OCI-M2 (cell line): ENCODE measurements around the gene FAM170B.

Experiments used
- DNase-seq: peaks from one replicate; lab custom pipeline; 2025; ENCODE audit not compliant: unreplicated experiment; lab: John Stamatoyannopoulos, UW

The FAM170B gene

DNA sequence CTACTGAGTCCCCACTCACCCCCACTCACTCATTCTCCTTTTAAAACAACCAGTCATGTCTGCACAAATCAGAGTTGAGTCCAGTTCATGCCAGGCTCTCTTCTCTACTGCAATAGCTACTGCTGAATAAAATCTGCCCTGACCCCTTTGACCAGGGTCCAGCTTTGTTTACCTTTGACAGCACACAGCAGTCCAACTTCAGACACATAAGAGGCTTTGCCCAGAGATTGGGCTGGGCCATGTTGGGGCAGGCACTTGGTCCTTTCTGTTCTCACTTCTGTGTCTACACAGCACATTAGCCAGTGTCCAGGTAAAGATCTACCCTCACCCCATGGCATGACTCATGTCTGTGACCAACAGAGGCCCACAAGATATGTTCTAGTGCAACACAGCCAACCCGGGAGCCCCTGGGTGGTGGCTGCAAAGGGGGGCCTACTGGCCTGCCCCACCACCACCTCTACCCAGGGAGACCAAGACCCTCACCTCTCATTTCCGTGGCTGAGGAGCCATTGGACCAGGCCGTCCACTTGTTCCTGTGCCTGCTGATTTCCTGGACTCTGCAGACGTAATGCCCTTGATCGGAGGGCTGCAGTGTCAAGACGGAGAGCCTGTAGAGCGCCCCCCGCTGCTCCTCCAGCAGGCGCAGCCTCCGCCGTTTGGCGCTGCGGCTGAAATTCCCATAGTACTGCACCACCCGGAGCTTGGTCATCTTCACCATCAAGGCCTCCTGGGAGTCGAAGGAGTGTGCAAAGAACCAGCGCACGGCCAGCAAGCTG lies 26.5 kb downstream of the FAM170B start:
- DNase-seq: no peak

DNA sequence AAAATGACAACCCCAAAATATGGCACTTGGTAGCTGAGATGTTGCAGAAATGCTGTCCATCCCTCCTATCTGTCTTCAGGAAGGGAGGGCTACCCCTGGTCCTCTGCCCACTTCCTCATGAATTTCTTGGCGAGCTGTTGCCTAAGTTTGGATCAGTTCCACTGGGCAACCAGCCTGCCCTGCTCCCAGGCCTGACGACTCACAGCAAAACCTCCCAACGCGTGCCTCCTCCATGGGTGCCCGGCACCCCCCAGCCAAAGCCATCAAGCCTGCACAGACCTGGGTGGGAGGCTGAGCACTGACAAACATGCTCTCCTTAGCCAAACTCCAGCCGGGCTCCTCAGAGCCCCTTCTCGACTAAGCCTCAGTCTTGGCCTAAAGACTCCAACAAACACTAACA lies 27.4 kb downstream of the FAM170B start:
- no peak for DNase-seq

DNA sequence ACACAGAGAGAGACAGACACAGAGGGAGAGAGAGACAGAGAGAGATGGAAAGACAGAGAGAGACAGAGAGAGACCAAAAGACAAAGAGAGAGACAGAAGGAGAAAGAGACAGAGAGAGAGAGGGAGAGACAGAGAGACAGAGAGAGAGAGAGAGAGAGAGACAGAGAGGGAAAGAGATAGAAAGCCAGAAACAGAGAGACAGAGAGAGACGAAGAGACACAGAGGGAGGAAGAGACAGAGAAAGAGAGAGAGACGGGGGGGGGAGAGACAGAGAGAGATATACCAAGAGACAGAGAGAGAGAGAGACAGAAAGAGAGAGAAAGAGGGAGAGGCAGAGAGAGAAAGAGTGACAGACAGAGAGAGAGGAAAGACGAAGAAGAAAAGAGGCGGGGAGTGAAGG lies 28.7 kb downstream of the FAM170B start:
- no peak for DNase-seq

DNA sequence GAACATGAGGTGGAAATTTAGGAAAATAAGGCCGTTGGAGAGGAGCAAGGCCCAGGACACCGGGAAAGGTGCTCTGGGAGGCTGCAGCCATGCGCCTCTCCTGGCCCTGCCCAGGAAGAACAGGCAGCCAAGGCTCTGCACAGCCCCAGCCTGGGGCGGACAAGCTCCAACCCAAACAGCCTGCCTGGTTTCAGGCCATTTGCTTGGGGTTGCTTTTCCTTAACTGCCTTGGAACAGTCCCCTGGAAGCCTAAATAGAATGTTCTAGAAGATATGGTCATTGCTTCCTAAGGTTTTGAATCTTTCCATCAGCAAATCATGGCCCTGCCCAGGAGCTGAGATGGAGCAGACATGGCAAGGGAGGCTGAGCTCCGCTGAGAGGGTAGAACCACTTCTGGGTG lies 29.5 kb downstream of the FAM170B start:
- no peak for DNase-seq

DNA sequence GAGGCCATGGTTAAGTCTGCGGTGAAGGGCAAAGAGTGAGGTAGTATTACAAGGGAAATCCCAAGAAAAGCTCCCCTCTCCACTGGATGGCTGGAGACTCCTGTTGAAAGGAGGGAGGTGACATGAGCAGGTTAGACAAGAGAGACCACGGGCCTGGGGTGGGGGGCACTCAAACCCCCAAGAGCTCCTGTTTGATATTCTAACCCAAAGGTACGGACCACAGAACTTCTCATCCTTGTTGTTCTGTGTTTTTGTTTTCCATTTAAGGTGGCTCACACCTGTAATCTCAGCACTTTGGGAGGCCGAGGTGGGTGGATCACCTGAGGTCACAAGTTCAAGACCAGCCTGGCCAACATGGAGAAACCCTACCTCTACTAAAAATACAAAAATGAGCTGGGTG lies 30.1 kb downstream of the FAM170B start:
- DNase-seq: no peak

DNA sequence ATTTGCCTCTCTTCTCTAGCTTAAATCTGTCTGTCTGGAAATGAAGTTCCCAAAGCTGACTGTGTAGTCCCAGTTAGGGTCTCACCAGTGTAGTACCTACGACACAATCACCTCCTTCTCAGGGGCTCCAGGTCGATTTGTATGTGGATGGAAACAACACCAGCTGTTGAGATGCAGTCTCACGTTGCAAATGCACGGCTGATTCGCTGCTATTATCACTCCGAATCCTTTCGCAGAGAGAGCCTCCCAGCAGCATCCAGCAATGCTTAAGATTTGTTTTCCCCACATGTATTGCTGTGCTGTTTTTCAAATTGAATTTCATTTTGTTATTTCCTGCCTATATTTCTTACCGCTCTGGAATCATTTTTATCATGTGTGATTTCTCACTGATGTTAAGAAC lies 34.8 kb downstream of the FAM170B start:
- DNase-seq: no peak

DNA sequence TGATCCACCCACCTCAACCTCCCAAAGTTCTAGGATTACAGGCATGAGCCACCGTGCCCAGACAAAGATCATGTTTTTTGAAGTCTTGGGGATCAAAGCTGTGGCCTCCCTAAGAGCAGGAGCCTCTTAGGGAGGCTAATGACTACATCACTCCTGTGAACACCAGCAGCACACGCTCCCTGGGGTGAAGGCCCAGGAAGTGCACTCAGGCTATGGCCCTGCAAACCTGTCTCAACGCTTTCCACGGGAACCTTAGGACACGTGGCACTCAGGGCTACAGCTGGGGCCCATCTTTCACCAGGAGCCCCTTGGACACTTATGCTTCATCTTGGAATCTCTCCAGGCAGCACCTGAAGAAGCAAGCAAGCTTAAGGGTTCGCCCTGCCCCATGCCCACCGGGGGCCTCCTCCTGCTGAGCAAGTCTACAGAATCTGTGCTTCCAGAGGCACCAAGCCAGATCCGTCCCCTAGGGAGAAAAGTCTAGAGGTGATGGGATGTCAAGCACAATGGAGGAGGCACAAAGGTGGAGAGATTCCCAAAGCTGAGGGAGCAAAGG lies 36.9 kb downstream of the FAM170B start:
- DNase-seq: no peak

DNA sequence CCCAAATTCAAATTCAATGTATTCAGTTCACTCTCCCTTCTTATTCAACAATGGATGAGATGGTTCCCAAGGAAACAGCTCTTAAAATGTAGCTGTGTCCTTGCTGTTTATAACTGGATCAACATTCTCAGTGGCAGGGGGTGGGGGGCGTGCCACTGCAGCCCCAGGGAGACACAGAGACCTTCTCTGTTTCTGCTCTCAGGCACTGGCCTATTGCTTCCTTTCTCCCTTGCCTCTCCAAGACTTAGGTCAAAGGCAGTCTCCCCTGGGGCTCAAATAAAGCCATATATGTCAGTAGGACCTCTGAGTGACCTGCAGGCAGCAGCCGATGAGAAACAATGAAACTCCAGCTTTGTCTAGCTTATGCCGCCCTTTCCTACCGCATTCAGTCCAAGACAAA lies 39.2 kb downstream of the FAM170B start:
- no peak for DNase-seq

DNA sequence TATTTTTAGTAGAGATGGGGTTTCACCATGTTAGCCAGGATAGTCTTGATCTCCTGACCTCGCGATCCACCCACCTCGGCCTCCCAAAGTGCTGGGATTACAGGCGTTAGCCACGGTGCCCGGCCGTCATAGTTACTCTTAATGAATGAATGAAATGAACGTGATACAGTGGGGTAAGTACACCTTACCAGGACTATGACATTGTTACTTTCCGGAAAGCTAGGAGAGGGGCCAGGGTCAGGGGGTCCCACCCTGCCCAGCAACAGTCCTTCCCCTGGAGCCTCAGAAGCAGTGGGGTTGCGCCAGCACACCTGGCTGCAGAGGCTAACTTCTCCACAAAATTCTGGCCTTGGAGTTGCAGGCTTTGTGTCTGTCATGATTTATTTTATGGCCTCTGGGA lies 39.9 kb downstream of the FAM170B start:
- DNase-seq: no peak

DNA sequence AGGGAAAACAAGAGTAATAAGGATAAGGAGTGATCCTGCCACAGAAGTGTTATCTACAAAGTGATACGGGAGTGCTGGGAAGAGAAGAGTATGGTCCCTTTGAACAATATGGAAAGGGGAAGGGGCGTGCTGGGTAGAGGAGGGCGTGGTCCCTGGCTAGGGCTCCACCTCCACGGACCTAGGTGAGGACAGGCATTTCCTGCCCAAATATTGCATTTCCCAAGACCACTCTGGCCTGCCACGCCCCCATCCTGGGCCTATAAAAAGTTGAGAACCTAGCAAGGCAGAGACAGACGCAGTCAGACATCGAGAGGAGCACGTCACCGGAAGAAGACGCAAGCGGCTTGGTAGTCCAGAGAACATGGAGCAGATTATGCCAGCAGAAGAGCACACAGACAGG lies 41.3 kb downstream of the FAM170B start:
- DNase-seq: no peak

DNA sequence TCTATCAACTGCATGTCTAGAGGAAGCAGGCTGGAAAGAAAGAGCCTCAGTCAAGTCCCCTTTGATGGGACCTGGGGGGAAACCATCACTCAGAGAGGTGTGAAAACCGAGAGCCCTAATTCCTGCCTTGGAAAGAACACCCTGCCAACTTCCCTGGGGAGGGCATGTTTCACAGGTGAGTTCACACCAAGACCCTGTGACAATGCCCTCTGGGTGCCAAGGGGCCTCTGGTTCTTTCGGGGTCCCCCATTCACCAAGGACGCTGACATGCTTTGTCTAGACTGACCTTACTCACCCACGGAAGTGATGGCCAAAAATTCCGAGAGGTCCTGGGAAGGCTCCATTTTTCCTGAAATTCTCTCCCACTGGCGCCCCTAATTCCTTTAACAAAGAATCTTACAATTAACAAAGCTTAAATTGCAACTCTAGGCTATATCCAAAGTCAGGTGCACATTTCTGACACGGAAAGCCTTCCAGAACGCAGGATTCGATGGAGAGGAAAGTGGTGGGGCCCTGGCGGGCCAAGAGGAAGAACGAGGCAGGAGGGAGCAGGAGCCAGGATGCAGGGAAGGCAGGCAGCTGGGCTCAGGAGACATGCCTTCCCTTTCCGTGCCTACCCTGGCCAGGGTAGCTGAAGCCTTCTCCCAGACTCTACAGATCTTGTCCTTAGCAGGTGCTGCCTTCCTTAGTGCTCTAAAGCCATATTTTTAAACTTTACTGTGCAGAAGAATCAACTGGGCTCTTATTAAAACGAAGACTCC lies 42.2 kb downstream of the FAM170B start:
- no peak for DNase-seq

DNA sequence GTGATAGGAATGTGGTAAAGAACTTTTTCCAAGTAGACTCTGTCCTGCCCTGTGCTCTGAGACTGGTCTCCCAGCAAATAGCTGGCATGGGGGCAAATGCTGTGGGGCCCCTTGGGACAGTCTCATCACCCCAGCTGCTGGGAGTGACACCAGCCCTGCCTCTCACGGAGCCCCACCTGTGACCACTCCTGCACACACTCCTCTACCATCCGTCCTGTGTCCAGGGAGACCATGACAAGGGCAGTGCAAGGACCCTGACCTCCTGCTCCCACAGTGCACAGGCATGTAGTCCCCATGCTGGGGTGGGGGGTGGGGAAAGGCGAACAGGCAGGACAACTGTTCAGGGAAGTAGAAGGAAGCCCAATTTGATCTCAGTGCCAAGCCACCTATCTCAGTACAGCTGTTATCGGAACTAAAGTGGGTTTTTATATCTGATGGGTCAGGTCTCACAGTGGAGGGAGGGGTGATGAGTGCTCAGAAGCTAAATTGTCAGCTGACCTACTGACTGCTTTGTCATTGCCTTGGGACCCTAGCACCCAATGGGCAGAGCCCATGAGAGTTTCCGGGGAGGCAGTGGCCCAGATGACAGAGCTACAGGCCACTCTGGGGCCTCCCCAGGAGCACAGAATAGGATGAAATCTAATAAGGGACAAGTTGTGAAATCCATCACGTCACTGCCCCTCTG lies 43.0 kb downstream of the FAM170B start:
- DNase-seq: no peak

DNA sequence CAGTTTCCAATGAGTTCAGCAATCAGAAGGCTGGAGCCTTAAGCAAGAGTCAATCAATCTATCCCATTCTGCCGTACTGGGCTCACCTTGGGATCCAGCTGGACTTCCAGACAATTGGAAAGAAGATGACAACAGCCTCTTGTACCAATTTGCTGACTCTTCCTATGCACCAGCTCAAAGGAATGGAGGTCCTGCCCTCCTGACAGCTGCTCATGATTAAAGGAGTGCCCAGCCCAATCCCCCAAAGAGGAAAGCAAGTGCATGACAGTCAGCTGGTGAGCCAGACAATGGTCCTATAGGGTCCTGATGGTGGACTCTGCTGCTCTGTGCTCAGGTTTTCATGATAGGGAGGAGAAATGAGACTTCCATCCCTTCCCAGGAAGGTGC lies 43.6 kb downstream of the FAM170B start:
- DNase-seq: no peak

DNA sequence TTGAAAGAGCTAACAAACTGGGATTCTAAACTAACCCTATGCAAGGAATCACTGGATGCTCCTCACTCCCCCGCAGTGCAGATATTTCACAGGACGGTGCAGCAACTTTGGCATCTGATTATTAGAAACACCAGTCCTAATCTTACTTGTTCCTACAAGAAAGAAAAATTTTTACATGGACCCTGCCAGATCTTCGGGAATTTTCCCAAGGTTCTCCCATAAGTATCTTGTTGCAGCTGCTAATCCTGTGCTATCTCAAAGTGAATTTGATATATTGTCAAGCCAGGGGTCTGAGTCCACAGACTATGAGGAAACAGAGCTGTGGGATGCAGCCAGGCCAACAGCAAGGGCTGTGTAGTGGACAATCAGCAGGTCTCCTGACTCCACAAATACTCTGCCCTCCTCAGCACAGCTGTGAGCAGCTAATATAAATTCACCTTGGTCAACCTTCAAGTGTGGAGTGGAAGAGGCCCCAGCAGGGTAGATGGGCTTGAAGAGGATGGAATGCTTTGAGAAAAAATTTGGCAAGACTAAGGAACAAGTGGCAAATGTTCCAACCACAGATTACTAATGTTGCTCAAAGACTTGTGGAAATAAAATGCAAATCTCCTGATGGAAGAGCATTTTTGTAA lies 44.1 kb downstream of the FAM170B start:
- no peak for DNase-seq

DNA sequence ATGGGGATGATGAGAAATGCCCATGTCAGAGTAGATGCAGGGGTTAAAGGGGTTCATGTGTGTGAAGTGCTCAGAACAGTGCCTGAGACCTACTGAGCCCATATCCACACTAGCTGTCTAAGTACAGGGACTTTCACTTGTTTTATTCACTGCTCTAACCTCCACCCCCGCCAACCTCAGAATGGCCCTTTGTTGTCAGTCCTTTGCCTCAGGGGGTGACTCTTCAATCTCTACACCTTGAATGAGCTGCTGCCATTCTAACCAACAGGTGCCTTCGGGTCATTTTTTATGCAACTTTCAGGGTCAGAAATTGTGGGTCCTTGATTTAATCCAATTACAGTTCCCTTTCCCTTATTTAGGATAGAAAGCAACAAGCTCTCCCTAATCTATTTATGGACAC lies 44.7 kb downstream of the FAM170B start:
- DNase-seq: no peak

DNA sequence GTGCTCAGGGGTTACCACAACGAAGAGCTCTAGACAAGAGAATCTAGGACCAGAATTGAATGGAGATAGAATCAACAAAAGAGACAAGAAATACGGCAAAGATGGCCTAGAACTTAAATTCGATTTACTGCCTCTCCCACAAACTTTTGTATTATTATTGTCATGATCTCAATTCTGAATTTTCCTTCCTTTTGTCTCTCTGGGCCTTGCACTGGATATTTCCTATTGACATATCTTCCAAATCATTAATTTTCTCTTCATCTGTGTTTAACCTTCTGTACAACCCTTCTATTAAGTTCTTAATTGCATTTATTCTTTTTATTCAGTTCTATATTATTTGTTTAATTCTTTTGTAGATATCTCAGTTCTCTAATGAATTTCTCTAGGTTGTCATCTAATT lies 46.9 kb downstream of the FAM170B start:
- DNase-seq: no peak

DNA sequence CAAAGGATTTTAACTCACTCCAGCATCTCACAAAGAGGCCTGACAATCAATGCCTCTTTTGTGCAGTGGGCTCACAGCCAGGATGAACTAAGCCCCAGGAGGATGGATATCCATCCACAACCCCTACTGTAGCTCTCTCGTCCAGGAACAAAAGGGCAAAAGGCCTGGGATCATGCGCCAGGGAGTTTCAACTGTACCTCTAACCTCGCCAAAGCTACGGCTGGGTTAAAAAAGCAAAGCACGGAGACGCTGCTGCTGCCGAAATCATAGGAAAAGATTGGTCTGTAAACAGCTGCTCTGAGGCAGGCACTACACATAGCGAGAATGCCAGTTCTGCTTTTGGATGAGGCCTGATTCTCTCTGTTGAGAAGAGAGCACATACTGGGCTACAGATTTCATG lies 50.6 kb downstream of the FAM170B start:
- no peak for DNase-seq

DNA sequence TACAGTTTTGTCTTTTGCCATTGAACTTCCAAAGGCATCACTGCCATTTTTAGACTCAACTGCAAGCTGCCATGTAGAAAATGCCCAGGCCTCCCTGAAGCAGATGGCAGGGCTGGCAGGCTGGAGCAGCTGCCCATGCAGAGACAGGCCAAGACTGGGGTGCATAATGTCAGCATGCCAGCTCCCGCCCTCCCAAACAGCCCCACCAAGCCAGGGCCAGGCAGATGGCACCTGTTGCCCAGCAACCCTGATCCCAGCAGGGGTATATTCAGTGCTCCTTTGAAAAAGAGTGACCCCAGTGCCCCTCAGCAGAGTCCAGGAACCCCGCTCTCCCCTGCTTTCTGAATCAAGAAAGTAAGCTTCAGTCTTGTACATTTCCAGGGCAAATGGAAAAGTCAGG lies 51.1 kb downstream of the FAM170B start:
- DNase-seq: no peak

DNA sequence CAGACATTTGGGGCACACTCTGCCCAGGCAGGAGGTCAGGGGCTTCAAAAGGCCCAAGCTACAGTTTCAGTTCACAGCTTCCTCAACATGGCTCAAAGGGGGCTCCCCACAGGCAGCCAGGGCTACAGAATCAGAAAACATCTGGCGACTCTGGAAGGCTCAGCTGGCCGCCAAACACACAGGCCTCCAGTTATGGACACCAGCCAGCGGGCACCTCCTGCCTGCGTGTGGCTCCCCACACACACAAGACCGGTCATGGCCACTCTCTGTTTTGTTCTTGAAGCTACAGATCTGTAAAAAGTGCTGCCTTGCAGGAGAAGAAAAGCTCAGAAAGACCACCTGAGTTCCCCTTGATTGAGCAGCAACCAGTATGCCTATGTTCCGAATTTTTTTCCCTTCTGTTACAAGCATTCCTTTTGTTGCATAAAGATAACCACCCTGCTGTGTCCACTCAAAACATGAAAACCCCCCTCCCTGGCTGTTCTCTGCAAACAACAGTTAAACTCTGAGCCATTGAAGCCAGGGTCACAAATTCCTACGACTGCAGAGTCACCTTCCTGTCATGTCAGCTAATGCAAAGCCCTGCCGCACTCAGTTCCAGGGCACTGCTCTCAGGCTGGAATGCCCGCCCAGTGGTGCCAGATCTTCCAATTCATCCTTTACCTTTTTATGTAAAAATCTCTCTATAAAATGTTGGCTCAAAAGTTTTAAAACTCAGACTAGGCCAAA lies 52.1 kb downstream of the FAM170B start:
- DNase-seq: no peak
